ENCODE data around the gene SLC6A11.

SLC6A11 gene

GRCh38 chr3:10952525-10952924 lies 136.5 kb downstream of the SLC6A11 start:
- no peak for DNase-seq (ENCODE audit: low spot score)
- ChIA-PET POLR2A (ENCODE audit: low non-redundant PET) (no interaction called here), CTCF (no interaction called here)
- no peak for TF ChIP-seq CTCF (conservative IDR thresholded peaks at IDR 0.05; ENCODE audit: low read depth)
- H3K27ac ChIP-seq, result no peak overlapping the region

- ChIA-PET POLR2A (ENCODE audit: low non-redundant PET) (no interaction called here), CTCF (no interaction called here)
- no peak for TF ChIP-seq CTCF (conservative IDR thresholded peaks at IDR 0.05; ENCODE audit: low read depth)
- DNase-seq (ENCODE audit: low spot score), result no peak
- H3K27ac ChIP-seq, result no peak overlapping the region
Measured at GRCh38 chr3:10954740-10955139, 138.7 kb downstream of the SLC6A11 start.

- ChIA-PET CTCF (no interaction called here), POLR2A (ENCODE audit: low non-redundant PET) (no interaction called here)
- no peak overlapping the region for H3K27ac ChIP-seq
- TF ChIP-seq CTCF (conservative IDR thresholded peaks at IDR 0.05; ENCODE audit: low read depth), result no peak
- DNase-seq (ENCODE audit: low spot score), result no peak
Measured at GRCh38 chr3:10955711-10956453, 139.9 kb downstream of the SLC6A11 start.

GRCh38 chr3:10956531-10956930 lies 140.5 kb downstream of the SLC6A11 start:
- POLR2A ChIA-PET (ENCODE audit: low non-redundant PET), result no interaction called here
- CTCF ChIA-PET, result no interaction called here
- DNase-seq (ENCODE audit: low spot score), result no peak
- H3K27ac ChIP-seq, result no peak overlapping the region
- TF ChIP-seq CTCF (conservative IDR thresholded peaks at IDR 0.05; ENCODE audit: low read depth), result no peak

GRCh38 chr3:10956986-10957385 lies 141.0 kb downstream of the SLC6A11 start:
- CTCF ChIA-PET, result no interaction called here
- no peak for DNase-seq (ENCODE audit: low spot score)
- POLR2A ChIA-PET (ENCODE audit: low non-redundant PET), result no interaction called here
- H3K27ac ChIP-seq, result no peak overlapping the region
- TF ChIP-seq CTCF (conservative IDR thresholded peaks at IDR 0.05; ENCODE audit: low read depth), result no peak

- CTCF ChIA-PET, result no interaction called here
Measured at GRCh38 chr3:10957976-10958749, 142.1 kb downstream of the SLC6A11 start.

More at GRCh38 chr3:10957976-10958749, 142.1 kb downstream of the SLC6A11 start:
- no peak overlapping the region for H3K27ac ChIP-seq
- no peak for TF ChIP-seq CTCF (conservative IDR thresholded peaks at IDR 0.05; ENCODE audit: low read depth)
- DNase-seq (ENCODE audit: low spot score), result no peak
- POLR2A ChIA-PET (ENCODE audit: low non-redundant PET), result no interaction called here
